Left lung (tissue), 10 donors: Measurements from ENCODE around the gene TMEM238L. TPM values are rescaled to one million over a fixed set of nuclear protein-coding genes. Genes with fewer than 3 reads are reported as not detected.

Experiments used
- ATAC-seq: fragments of 200-7000 bp; cut with Tn5 transposase; one replicate; pipeline ENCODE4 v1.9.1; 2020; ENCODE audit warnings: moderate library complexity
- DNase-seq, 4 donors: peaks; one replicate each; pipeline ENCODE4 v3.0.0-alpha.2; 2013 to 2020
- H3K27ac ChIP-seq, 2 donors: fragments of 200-600 bp; sonication (generic) in 1 of 2; one replicate each; pipeline versions ENCODE4 v1.5.0 to v1.8.0; 2020 to 2021
- H3K27me3 ChIP-seq, 2 donors: fragments of 200-600 bp; sonication (generic) in 1 of 2; one replicate each; pipeline versions ENCODE4 v1.5.0 to v1.8.0; 2020 to 2021
- H3K36me3 ChIP-seq, 2 donors: fragments of 200-600 bp; sonication (generic) in 1 of 2; one replicate each; pipeline versions ENCODE4 v1.5.0 to v1.8.0; 2020 to 2021
- H3K4me1 ChIP-seq, 2 donors: fragments of 200-600 bp; one replicate each; pipeline ENCODE4 v1.8.0; 2021
- H3K4me3 ChIP-seq, 2 donors: fragments of 200-600 bp; sonication (generic) in 1 of 2; one replicate each; pipeline versions ENCODE4 v1.5.0 to v1.8.0; 2020 to 2021; ENCODE audit warnings: mild to moderate bottlenecking in 1 of 2
- H3K9me3 ChIP-seq, 2 donors: fragments of 200-600 bp; sonication (generic) in 1 of 2; one replicate each; pipeline versions ENCODE4 v1.5.0 to v1.8.0; 2020 to 2021
- CTCF ChIP-seq, 2 donors: fragments of 200-600 bp; sonication (generic) in 1 of 2; IDR thresholded peaks; one replicate each; pipeline versions ENCODE4 v1.5.0 to v1.8.0; 2021; ENCODE audit warnings: antibody characterized with exemption in 2 of 2
- intact Hi-C, 2 donors: fragments of 100-400 bp; cut with DNase I; formaldehyde crosslinking; loops; one replicate each; pipeline versions ENCODE4 v1.11.2 to v1.14.2; 2022
- polyA plus RNA-seq, 6 donors: library from polyadenylated mRNA; unstranded; fragments of 120-200 nt; gene quantifications; one replicate each; pipeline ENCODE4 v1.2.1, GENCODE V29; 2013; ENCODE audit not compliant: insufficient read length in 6 of 6
- total RNA-seq, 2 donors: library from RNA; stranded (reverse); fragmentation: NEBNext Ultra II Directional; extraction: Animal tissue kit (Norgen Biotek cat#: 25700); gene quantifications; one replicate each; pipeline ENCODE4 v1.2.1, GENCODE V29; 2021
- donor health status: DM: no; HTN: yes; CAD: no.
- donor health status: DM: no; HTN: no; CAD: no.

TMEM238L gene
- total and polyA plus RNA-seq, 8 donors = 0.21 to 0.34 TPM; not detected in 6

GRCh38 chr17:10758062-10758461 is 45.8 kb downstream of the TMEM238L start:
- intact Hi-C loops = no loop called here
- Histone ChIP-seq H3K4me1 (no peaks in the 10 kb centered on the region), H3K27ac (no peak overlapping the region), H3K4me3 (no peak overlapping the region), H3K27me3 (no peaks in the 10 kb centered on the region), H3K36me3 (no peaks in the 10 kb centered on the region), H3K9me3 (no peaks in the 10 kb centered on the region)
- ATAC-seq = no peak
- no peak for TF ChIP-seq CTCF (IDR thresholded peaks at IDR 0.05)
- no peak for DNase-seq

- no peak for ATAC-seq
- no peak for TF ChIP-seq CTCF (IDR thresholded peaks at IDR 0.05)
- no peak overlapping the region for H3K27ac ChIP-seq
- no peaks in the 10 kb centered on the region for H3K4me1 ChIP-seq
- H3K9me3 ChIP-seq = no peaks in the 10 kb centered on the region
- no peaks in the 10 kb centered on the region for H3K27me3 ChIP-seq
- no peak for DNase-seq
- no peak overlapping the region for H3K4me3 ChIP-seq
- intact Hi-C loops = no loop called here
- H3K36me3 ChIP-seq = no peaks in the 10 kb centered on the region
Observed at GRCh38 chr17:10757647-10758046, 46.3 kb downstream of the TMEM238L start.

DNA sequence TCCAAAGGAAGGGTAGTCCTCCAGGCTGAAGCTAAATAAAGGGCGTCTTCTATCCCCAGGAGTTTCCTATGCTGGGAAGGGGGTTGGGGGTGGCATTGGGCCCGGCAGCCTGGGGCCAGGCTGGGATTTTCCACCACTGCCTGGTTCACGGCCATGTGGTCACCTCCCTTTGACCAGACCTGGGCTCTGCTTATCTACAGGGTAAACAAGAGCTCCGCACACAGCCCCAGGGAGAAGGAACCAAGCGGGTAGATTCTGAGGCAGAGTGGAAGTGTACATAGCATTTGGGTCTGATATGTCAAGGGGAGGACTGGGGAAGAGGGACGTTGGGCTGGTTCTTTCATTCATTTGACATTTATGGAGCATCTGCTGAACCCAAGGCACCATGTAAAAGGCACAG is 46.8 kb downstream of the TMEM238L start:
- intact Hi-C loops = no loop called here
- ATAC-seq (no peak), DNase-seq (no peak)
- H3K4me3 ChIP-seq = no peak overlapping the region
- no peaks in the 10 kb centered on the region for H3K27me3 ChIP-seq
- no peaks in the 10 kb centered on the region for H3K4me1 ChIP-seq
- H3K9me3 ChIP-seq = no peaks in the 10 kb centered on the region
- no peak for TF ChIP-seq CTCF (IDR thresholded peaks at IDR 0.05)
- no peaks in the 10 kb centered on the region for H3K36me3 ChIP-seq
- H3K27ac ChIP-seq = no peak overlapping the region

DNA sequence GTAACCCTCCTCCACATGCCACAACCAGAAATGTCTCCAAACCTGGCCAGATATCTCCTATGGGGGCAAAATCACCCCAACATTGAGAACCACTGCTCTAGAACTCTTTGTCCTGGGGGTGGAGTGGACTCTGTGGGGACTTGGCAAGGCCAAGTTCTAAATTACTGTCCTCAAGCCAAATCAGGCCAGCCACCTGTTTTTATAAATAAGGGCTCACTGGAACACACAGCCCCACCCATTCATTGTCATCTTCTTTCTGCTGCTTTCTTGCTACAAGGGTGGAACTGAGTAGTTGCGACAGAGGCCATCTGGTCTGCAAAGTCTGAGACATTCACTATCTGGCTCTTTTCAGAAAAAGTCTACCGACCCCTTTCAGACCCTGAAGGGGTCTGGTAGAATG is 47.3 kb downstream of the TMEM238L start:
- no peak for TF ChIP-seq CTCF (IDR thresholded peaks at IDR 0.05)
- no peaks in the 10 kb centered on the region for H3K36me3 ChIP-seq
- no peaks in the 10 kb centered on the region for H3K27me3 ChIP-seq
- no peaks in the 10 kb centered on the region for H3K9me3 ChIP-seq
- intact Hi-C loops = no loop called here
- H3K4me1 ChIP-seq = no peaks in the 10 kb centered on the region
- ATAC-seq = no peak
- H3K27ac ChIP-seq = no peak overlapping the region
- DNase-seq = no peak
- H3K4me3 ChIP-seq = no peak overlapping the region

GRCh38 chr17:10756185-10756584 is 47.7 kb downstream of the TMEM238L start:
- Histone ChIP-seq H3K4me3 (no peak overlapping the region), H3K36me3 (no peaks in the 10 kb centered on the region), H3K27ac (no peak overlapping the region), H3K9me3 (no peaks in the 10 kb centered on the region), H3K27me3 (no peaks in the 10 kb centered on the region), H3K4me1 (no peaks in the 10 kb centered on the region)
- no peak for DNase-seq
- TF ChIP-seq CTCF (IDR thresholded peaks at IDR 0.05) = no peak
- intact Hi-C loops = no loop called here
- ATAC-seq = no peak
